Chondrocyte (in vitro differentiated cells): ENCODE data around the gene URB2. TPM values are rescaled to one million over a fixed set of nuclear protein-coding genes. Genes with fewer than 3 reads are reported as not detected.

Source experiments
- DNase-seq: peaks from one replicate; pipeline ENCODE4 v3.0.0; 2021; ENCODE audit warnings: mixed read lengths, low spot score
- H3K27ac Mint-ChIP-seq: one replicate; pipeline ENCODE4 v1.8.0; 2021; ENCODE audit warnings: mild to moderate bottlenecking, moderate library complexity, mixed read lengths; ENCODE audit not compliant: unreplicated experiment
- H3K27me3 Mint-ChIP-seq: 2 replicates; pipeline ENCODE4 v1.8.0; 2021; ENCODE audit warnings: low read depth, mixed read lengths
- H3K36me3 Mint-ChIP-seq: 2 replicates; pipeline ENCODE4 v1.8.0; 2021; ENCODE audit warnings: low read depth, mixed read lengths
- H3K4me1 Mint-ChIP-seq: 2 replicates; pipeline ENCODE4 v1.8.0; 2021; ENCODE audit warnings: low read depth, mild to moderate bottlenecking, mixed read lengths
- H3K4me3 Mint-ChIP-seq: one replicate; pipeline ENCODE4 v1.8.0; 2021; ENCODE audit warnings: mild to moderate bottlenecking, moderate library complexity, mixed read lengths; ENCODE audit not compliant: unreplicated experiment
- H3K9me3 Mint-ChIP-seq: 2 replicates; pipeline ENCODE4 v1.8.0; 2021; ENCODE audit warnings: low read depth, mixed read lengths
- total RNA-seq: library from RNA; stranded (reverse); gene quantifications from 3 replicates; pipeline ENCODE4 v1.2.1, GENCODE V29; 2021
- TF ChIP-seq, protein P1 (sequence below): fragments of 200-600 bp; sonication (generic); IDR thresholded peaks from 2 replicates; pipeline ENCODE4 v1.5.0; 2021; ENCODE audit warnings: antibody characterized with exemption, mild to moderate bottlenecking, moderate library complexity

URB2 gene
- total RNA-seq, 1 donor from 2014 or later, result 8.4 TPM

DNA sequence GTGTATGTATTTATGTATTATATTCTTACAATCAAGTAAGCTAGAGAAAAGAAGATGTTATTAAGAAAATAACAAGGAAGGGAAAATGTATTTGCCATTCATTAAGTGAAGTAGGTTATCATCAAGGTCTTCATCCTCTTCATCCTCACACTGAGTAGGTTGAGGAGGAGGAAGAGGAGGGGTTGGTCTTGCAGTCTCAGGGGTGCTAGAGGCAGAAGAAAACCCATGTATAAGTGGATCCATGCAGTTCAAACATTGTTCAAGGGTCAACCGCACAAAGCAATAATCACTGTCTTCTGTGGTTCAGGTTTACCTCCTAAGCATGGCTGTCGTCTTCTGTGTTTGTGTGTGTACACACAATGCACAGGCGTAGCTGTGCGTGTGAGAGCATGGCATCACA is 16.9 kb downstream of the URB2 start:
- Mint-ChIP-seq H3K36me3 (peaks cover 20% of the 10 kb centered on the region), H3K27ac (no peak overlapping the region), H3K9me3 (no peaks in the 10 kb centered on the region), H3K27me3 (no peaks in the 10 kb centered on the region), H3K4me1 (peaks cover 8% of the 10 kb centered on the region), H3K4me3 (no peak overlapping the region)
- no peak for DNase-seq
- TF ChIP-seq, protein P1, sequence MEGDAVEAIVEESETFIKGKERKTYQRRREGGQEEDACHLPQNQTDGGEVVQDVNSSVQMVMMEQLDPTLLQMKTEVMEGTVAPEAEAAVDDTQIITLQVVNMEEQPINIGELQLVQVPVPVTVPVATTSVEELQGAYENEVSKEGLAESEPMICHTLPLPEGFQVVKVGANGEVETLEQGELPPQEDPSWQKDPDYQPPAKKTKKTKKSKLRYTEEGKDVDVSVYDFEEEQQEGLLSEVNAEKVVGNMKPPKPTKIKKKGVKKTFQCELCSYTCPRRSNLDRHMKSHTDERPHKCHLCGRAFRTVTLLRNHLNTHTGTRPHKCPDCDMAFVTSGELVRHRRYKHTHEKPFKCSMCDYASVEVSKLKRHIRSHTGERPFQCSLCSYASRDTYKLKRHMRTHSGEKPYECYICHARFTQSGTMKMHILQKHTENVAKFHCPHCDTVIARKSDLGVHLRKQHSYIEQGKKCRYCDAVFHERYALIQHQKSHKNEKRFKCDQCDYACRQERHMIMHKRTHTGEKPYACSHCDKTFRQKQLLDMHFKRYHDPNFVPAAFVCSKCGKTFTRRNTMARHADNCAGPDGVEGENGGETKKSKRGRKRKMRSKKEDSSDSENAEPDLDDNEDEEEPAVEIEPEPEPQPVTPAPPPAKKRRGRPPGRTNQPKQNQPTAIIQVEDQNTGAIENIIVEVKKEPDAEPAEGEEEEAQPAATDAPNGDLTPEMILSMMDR, result no peak

DNA sequence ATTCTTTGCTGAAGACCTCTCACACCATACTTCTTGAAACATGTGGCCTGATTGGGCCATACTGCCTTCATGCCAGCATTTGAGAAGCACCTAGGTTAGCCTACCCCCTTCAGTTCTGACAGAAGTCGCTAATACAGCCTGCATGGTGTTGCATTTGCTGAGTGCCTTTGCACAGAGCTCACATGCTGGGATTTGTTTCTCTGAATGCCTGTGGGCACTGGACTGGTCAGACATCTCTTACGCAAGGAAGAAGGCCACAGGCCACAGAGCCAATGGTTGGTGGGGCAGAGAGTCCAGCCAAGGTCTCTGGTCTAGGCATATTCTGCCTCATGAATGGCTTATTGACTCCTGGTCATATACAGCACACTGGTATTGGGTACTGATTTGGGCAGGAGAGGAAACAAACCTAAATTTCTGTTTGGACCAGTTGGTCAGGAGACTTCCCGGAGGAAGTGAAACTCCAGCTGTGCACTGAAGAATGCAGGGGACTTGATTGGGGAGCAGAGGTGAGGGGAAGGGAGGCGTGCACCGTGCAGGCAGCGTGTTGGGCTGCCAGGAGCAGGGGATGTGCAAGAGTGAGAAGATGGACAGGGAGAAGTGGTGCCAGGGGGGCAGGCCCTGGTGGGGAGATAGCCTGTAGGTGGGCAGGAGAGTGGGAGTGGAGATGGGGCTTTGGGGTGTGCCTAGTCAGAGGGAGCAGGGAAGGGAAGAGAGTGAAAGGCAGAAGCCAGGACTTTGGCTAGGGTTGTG is 18.1 kb downstream of the URB2 start:
- Mint-ChIP-seq H3K4me3 (no peak overlapping the region), H3K27me3 (no peaks in the 10 kb centered on the region), H3K36me3 (peaks cover 16% of the 10 kb centered on the region), H3K9me3 (no peaks in the 10 kb centered on the region), H3K27ac (peak overlapping the region; percentile 18), H3K4me1 (peaks cover 8% of the 10 kb centered on the region)
- no peak for DNase-seq
- TF ChIP-seq, protein P1, result no peak

DNA sequence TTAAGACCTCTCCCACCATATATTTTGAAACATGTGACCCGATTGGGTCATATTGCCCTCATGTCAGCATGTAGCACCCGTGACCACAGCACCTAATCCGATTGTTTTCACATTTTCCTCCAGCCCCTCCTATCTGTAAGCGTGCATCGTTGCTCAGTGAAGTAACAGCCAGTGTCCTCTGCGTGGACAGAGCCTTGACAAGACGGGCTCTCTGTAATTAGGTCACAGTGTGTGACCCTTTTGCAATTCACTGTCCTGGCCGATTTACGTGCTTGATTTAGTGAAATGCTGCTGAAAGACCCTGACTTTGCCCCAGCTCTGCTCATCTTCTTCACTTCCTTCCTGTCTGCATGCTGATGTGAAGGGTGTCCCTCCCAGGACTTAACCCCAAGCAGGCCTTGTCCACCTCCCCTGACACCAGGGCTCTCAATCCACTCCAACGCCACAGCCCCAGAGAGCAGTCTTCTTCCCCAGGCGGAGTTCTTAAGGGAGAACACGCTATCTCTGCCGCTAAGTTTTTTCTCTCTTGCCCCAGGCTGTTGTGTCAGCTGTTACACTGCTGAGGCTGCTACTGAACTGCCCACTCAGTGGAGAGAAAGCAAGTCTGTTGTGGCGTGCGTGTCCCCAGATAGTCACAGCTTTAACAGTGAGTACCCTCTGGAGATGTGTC is 19.4 kb downstream of the URB2 start:
- TF ChIP-seq, protein P1, result no peak
- no peaks in the 10 kb centered on the region for H3K9me3 Mint-ChIP-seq
- no peak overlapping the region for H3K27ac Mint-ChIP-seq
- peaks cover 19% of the 10 kb centered on the region for H3K36me3 Mint-ChIP-seq
- peaks cover 8% of the 10 kb centered on the region for H3K4me1 Mint-ChIP-seq
- no peaks in the 10 kb centered on the region for H3K27me3 Mint-ChIP-seq
- no peak overlapping the region for H3K4me3 Mint-ChIP-seq
- DNase-seq, result no peak

DNA sequence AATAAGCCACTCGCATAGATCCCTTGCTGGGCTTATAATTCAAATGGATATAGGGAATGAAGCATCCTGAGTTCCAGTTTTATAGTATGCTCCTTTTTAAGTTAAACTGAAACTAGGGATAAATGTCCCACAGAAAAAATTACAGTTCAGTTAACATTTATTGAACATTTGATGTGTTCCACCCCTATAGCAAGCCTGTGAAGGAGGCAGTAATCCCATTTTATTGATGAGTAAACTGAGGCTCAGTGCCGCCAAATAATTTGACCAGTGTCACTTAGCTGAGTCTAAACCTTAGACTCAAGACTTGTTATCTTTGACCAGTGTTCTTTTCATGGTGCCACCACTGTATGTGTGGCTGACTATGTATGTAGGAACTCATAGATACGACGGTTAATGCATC is 22.4 kb downstream of the URB2 start:
- TF ChIP-seq, protein P1, result no peak
- H3K36me3 Mint-ChIP-seq, result peaks cover 25% of the 10 kb centered on the region
- H3K27ac Mint-ChIP-seq, result no peak overlapping the region
- no peaks in the 10 kb centered on the region for H3K27me3 Mint-ChIP-seq
- DNase-seq, result no peak
- H3K4me3 Mint-ChIP-seq, result no peak overlapping the region
- H3K4me1 Mint-ChIP-seq, result peaks cover 8% of the 10 kb centered on the region
- H3K9me3 Mint-ChIP-seq, result no peaks in the 10 kb centered on the region

DNA sequence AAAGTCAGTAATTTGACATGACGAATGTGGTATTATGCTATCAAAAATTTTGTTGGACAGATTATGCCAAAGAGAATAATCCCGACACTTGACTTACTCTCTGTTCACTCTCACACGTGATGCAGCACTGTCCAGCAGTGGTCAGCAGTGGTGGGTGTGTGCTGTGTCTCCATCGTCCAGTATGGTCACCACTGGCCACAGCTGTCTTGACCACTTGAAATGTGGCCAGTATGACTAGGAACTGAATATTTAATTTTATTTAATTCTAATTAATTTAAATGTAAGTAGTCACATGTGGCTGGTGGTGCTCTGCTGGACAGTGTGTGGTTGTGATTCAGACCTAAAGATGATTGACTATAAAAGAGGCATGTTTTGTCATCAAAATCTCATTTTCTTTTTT is 24.0 kb downstream of the URB2 start:
- peaks cover 8% of the 10 kb centered on the region for H3K4me1 Mint-ChIP-seq
- H3K27ac Mint-ChIP-seq, result no peak overlapping the region
- H3K36me3 Mint-ChIP-seq, result peaks cover 28% of the 10 kb centered on the region
- TF ChIP-seq, protein P1, result no peak
- no peaks in the 10 kb centered on the region for H3K27me3 Mint-ChIP-seq
- H3K4me3 Mint-ChIP-seq, result no peak overlapping the region
- H3K9me3 Mint-ChIP-seq, result no peaks in the 10 kb centered on the region
- DNase-seq, result no peak
